DND-41 (cell line): ENCODE measurements around the gene PYGB.

Experiments used
- CTCF ChIP-seq: IDR thresholded peaks from 2 replicates; pipeline ENCODE4 v1.5.1; 2012; ENCODE audit warnings: borderline replicate concordance, low read length, moderate library complexity, mild to moderate bottlenecking; ENCODE audit not compliant: poor library complexity, severe bottlenecking; ENCODE audit errors: extremely low read depth
- EZH2 ChIP-seq: IDR thresholded peaks from 3 replicates; pipeline ENCODE4 v1.6.1; 2012; ENCODE audit warnings: borderline replicate concordance, low read depth, mild to moderate bottlenecking, moderate library complexity, low read length, inconsistent platforms; ENCODE audit not compliant: severe bottlenecking

DNA sequence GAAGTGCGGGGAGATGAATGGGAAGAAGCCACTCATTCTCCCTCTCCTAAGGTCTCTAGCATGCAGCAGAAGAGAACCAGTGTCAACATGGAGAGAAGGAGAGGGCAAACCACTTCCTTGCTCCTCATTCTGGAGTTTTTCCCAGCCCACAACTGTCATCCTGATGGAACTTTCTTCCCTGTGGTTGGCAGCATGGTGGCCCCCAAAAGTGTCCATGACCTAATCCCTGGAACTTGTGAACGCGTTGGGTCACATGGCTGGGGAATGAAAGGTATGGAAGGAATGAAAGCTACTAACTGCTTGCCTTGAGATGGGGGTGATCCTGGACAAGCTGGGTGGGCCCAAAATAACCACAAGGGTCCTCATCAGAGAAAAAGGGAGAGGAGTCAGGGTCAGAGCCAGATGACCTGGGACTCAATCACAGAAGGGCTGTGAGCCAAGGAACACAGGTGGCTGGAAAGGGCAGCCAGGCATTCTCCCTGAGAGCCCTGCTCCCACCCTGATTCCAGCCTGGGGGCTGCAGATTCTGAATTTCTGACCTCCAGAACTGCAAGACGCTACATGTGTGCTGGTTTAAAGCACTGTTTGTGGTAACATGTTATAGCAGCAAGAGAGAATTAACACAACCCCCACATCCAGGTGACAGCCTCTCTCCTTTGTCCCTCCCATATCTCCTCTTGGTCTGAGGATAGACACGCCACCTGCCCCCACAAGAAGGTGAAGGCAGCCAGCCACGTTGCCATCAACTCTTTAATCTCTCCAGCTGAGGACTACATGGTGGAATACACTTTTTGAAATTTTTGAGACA is 63.2 kb downstream of the PYGB start:
- TF ChIP-seq CTCF (no peak), EZH2 (no peak)
